Mesothelial cell of epicardium (in vitro differentiated cells): Measurements from ENCODE around the gene COX5A. TPM values are rescaled to one million over a fixed set of nuclear protein-coding genes. Genes with fewer than 3 reads are reported as not detected.

Source experiments
- DNase-seq, 2 experiments: peaks; one replicate each; pipeline ENCODE4 v3.0.0; 2021; ENCODE audit warnings: low spot score in 2 of 2; ENCODE audit not compliant: unreplicated experiment in 2 of 2
- H3K27ac Mint-ChIP-seq: 2 replicates; pipeline ENCODE4 v1.8.0; 2021; ENCODE audit warnings: mixed read lengths
- H3K27me3 Mint-ChIP-seq: 2 replicates; pipeline ENCODE4 v1.8.0; 2021; ENCODE audit warnings: low read depth, mixed read lengths
- H3K36me3 Mint-ChIP-seq: 2 replicates; pipeline ENCODE4 v1.8.0; 2021; ENCODE audit warnings: mixed read lengths
- H3K4me1 Mint-ChIP-seq: 2 replicates; pipeline ENCODE4 v1.8.0; 2021; ENCODE audit warnings: mixed read lengths
- H3K4me3 Mint-ChIP-seq: 2 replicates; pipeline ENCODE4 v1.8.0; 2021; ENCODE audit warnings: mild to moderate bottlenecking, moderate library complexity, mixed read lengths
- H3K9me3 Mint-ChIP-seq: 2 replicates; pipeline ENCODE4 v1.8.0; 2021; ENCODE audit warnings: mixed read lengths
- total RNA-seq: library from RNA; stranded (reverse); gene quantifications from 3 replicates; pipeline ENCODE4 v1.2.1, GENCODE V29; 2021
- TF ChIP-seq, protein P1 (sequence below): fragments of 200-600 bp; sonication (generic); IDR thresholded peaks from one replicate; pipeline ENCODE4 v1.5.0; 2021; ENCODE audit warnings: antibody characterized with exemption; ENCODE audit not compliant: unreplicated experiment

The COX5A gene
- total RNA-seq, 1 donor from 2014 or later: 126 TPM

DNA sequence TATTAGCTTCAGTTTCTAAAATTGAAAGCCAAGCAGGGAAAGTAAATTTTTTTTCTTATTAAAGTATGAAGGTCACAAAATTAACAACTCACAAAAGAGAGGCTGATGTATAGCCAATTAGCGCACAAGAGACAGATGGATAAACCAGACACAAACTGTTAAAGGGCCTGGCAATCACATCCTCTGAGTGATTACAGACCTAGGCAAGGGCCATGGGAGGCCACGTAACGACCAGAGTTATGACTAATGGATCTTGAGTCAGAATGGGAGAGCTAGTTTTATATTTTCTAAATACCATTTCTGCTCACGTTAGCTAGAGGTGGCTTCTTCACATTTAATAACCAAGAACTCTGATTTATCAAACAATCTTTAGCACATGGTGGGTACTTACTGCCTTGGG, 39.7 kb upstream of the COX5A start:
- H3K4me1 Mint-ChIP-seq: no peaks in the 10 kb centered on the region
- H3K36me3 Mint-ChIP-seq: no peaks in the 10 kb centered on the region
- H3K4me3 Mint-ChIP-seq: no peak overlapping the region
- H3K27ac Mint-ChIP-seq: no peak overlapping the region
- peaks cover 47% of the 10 kb centered on the region for H3K27me3 Mint-ChIP-seq
- TF ChIP-seq, protein P1, sequence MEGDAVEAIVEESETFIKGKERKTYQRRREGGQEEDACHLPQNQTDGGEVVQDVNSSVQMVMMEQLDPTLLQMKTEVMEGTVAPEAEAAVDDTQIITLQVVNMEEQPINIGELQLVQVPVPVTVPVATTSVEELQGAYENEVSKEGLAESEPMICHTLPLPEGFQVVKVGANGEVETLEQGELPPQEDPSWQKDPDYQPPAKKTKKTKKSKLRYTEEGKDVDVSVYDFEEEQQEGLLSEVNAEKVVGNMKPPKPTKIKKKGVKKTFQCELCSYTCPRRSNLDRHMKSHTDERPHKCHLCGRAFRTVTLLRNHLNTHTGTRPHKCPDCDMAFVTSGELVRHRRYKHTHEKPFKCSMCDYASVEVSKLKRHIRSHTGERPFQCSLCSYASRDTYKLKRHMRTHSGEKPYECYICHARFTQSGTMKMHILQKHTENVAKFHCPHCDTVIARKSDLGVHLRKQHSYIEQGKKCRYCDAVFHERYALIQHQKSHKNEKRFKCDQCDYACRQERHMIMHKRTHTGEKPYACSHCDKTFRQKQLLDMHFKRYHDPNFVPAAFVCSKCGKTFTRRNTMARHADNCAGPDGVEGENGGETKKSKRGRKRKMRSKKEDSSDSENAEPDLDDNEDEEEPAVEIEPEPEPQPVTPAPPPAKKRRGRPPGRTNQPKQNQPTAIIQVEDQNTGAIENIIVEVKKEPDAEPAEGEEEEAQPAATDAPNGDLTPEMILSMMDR: no peak
- no peak for DNase-seq
- no peaks in the 10 kb centered on the region for H3K9me3 Mint-ChIP-seq

DNA sequence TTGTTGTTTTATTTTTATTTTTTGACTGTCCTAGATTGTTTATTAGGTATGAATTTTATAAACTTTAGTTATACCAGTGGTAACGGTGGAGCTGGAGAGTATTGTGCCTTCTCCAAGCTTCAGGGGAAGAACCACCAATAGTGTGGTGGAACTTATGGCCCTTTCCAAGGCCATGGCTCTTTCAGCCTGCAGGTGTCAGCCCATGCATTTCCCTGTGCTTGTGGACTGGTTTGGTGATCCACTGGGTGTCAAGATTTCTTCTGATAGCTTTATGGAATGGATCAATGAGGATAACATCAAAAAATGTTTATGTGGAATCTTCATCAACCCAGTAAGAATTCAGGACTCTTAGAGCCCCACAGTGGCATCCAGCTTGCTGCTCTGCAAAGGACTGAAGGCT, 38.3 kb upstream of the COX5A start:
- H3K9me3 Mint-ChIP-seq: no peaks in the 10 kb centered on the region
- H3K27me3 Mint-ChIP-seq: peaks cover 43% of the 10 kb centered on the region
- TF ChIP-seq, protein P1: no peak
- no peak for DNase-seq
- H3K4me3 Mint-ChIP-seq: no peak overlapping the region
- no peak overlapping the region for H3K27ac Mint-ChIP-seq
- no peaks in the 10 kb centered on the region for H3K4me1 Mint-ChIP-seq
- H3K36me3 Mint-ChIP-seq: no peaks in the 10 kb centered on the region

DNA sequence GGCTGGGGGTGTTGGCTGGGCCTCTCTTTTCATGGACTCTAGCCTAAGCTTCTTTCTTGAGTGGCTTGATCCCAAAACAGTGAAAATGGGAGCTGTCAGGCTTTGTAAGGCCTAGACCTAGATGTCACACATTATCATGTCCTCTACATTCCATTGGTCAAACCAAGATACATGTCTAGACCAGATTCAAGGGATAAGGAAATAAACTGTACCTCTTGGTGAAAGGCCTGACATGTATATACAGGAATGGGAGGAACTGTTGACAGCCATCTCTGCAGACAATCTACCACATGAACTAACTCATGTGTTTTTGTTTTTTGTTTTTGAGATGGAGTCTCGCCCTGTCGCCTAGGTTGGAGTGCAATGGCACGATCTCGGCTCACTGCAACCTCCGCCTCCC, 29.8 kb upstream of the COX5A start:
- TF ChIP-seq, protein P1: no peak
- no peak for DNase-seq
- Mint-ChIP-seq H3K27ac (no peak overlapping the region), H3K4me3 (no peak overlapping the region), H3K36me3 (no peaks in the 10 kb centered on the region), H3K9me3 (no peaks in the 10 kb centered on the region), H3K4me1 (no peaks in the 10 kb centered on the region), H3K27me3 (peaks cover 29% of the 10 kb centered on the region)

DNA sequence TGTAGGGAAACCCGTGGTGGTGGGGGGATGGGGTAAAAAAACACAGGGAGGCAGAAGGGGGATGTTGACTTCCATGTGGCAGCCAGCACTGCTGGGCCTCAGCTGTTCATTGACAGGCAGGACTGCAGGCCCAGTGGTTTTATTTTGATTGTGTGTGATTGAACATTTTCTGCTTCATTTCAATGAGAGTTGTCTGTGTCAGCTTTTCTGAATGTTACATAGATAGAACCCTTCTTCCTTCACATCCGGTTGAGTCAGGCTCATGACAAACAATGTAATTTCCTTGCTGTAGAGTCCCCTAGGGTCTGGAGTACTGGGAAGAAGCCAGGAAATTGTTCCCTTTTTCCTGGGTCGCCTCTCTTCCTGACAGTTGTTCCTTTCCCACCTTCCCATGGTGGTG, 26.9 kb upstream of the COX5A start:
- no peak overlapping the region for H3K4me3 Mint-ChIP-seq
- H3K36me3 Mint-ChIP-seq: no peaks in the 10 kb centered on the region
- peaks cover 57% of the 10 kb centered on the region for H3K27me3 Mint-ChIP-seq
- H3K27ac Mint-ChIP-seq: no peak overlapping the region
- no peaks in the 10 kb centered on the region for H3K9me3 Mint-ChIP-seq
- TF ChIP-seq, protein P1: no peak
- no peaks in the 10 kb centered on the region for H3K4me1 Mint-ChIP-seq
- no peak for DNase-seq

DNA sequence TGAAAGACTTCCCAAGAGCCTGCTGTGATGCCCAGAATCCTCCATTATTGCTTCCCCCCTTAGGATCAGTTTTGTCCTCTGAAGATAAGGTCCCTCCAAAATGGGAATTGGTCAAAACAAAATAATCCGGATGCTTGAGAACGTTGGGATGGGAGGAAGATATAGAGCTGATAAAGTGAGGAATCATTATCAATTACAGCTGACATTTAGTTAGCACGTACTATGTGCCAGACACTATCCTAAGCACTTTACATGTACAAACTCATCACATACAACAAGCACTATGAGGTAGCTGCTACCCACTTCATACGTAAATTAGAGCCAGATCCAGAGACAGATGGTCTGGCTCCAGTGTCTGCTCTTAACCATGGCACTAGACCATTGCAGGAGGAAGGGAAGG, 25.3 kb upstream of the COX5A start:
- H3K4me1 Mint-ChIP-seq: peaks cover 6% of the 10 kb centered on the region
- peaks cover 73% of the 10 kb centered on the region for H3K27me3 Mint-ChIP-seq
- no peaks in the 10 kb centered on the region for H3K36me3 Mint-ChIP-seq
- H3K9me3 Mint-ChIP-seq: no peaks in the 10 kb centered on the region
- DNase-seq: no peak
- no peak overlapping the region for H3K4me3 Mint-ChIP-seq
- no peak overlapping the region for H3K27ac Mint-ChIP-seq
- TF ChIP-seq, protein P1: no peak

DNA sequence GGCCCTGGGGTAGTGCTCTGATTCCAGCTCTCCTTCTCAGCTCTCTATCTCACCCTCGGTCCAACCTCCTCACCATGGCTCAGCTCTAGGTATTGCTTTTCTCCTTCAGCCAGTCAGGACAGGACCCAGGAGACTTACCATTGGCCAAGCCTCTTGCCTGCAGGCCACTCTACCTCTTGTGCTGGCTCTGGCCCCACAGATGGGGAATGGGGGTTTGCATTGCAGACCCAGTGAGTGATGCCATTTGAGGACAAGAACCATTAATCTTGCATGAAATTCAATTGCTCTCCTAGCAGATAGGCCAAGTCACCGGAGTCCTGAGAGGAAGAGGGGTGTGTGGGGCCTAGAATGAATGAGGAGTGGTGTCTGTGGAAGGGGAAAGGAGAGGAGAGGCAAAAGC, 24.8 kb upstream of the COX5A start:
- Mint-ChIP-seq H3K36me3 (no peaks in the 10 kb centered on the region), H3K4me1 (peaks cover 9% of the 10 kb centered on the region), H3K27me3 (peaks cover 79% of the 10 kb centered on the region), H3K27ac (no peak overlapping the region), H3K9me3 (no peaks in the 10 kb centered on the region), H3K4me3 (no peak overlapping the region)
- no peak for DNase-seq
- TF ChIP-seq, protein P1: no peak
